WTC11 (cell line): ENCODE results near the gene AUH.

Source experiments
- CTCF ChIP-seq: fragments of 200-600 bp; IDR thresholded peaks from 2 replicates; pipeline ENCODE4 v1.8.0; 2022; ENCODE audit warnings: antibody characterized with exemption
- IRF2 ChIP-seq: sonication (generic); formaldehyde crosslinking; IDR thresholded peaks from 2 replicates; pipeline ENCODE4 v1.8.0; 2022; ENCODE audit warnings: low read depth, missing genetic modification reagents, borderline replicate concordance

- no peak for TF ChIP-seq CTCF
- TF ChIP-seq IRF2 (CRISPR knock-in tag): no peak
Measured at GRCh38 chr9:91196103-91196950, 165.4 kb downstream of the AUH start.
